ENCODE measurements around the gene DHRS3.

DHRS3 gene

GRCh38 chr1:12531179-12531499 is 86.9 kb downstream of the DHRS3 start:
- H3K4me3 ChIP-seq (ENCODE audit: low read depth, low read length): no peak overlapping the region
- H3K4me2 ChIP-seq (ENCODE audit: low read length): no peak overlapping the region
- no peak overlapping the region for H3K9ac ChIP-seq
- no peaks in the 10 kb centered on the region for H3K79me2 ChIP-seq
- no peak overlapping the region for H2AFZ ChIP-seq
- no peaks in the 10 kb centered on the region for H3K9me3 ChIP-seq (ENCODE audit: control insufficient read depth, low read length)
- H3K4me1 ChIP-seq: no peaks in the 10 kb centered on the region
- H3K27me3 ChIP-seq (ENCODE audit: control insufficient read depth, insufficient read depth, low read length): no peaks in the 10 kb centered on the region
- TF ChIP-seq CTCF (IDR thresholded peaks at IDR 0.05): no peak
- H3K36me3 ChIP-seq (ENCODE audit: control insufficient read depth, insufficient read depth, low read length): no peaks in the 10 kb centered on the region
- no peak overlapping the region for H3K27ac ChIP-seq

- peaks cover under 1% of the 10 kb centered on the region for H3K4me1 ChIP-seq
- H3K4me2 ChIP-seq (ENCODE audit: low read length): no peak overlapping the region
- H3K79me2 ChIP-seq: no peaks in the 10 kb centered on the region
- no peak overlapping the region for H3K4me3 ChIP-seq (ENCODE audit: low read depth, low read length)
- TF ChIP-seq CTCF (IDR thresholded peaks at IDR 0.05): no peak
- no peak overlapping the region for H2AFZ ChIP-seq
- H3K36me3 ChIP-seq (ENCODE audit: control insufficient read depth, insufficient read depth, low read length): no peaks in the 10 kb centered on the region
- no peak overlapping the region for H3K9ac ChIP-seq
- no peaks in the 10 kb centered on the region for H3K9me3 ChIP-seq (ENCODE audit: control insufficient read depth, low read length)
- no peaks in the 10 kb centered on the region for H3K27me3 ChIP-seq (ENCODE audit: control insufficient read depth, insufficient read depth, low read length)
- no peak overlapping the region for H3K27ac ChIP-seq
Measured at GRCh38 chr1:12530462-12531178, 87.4 kb downstream of the DHRS3 start.

DNA sequence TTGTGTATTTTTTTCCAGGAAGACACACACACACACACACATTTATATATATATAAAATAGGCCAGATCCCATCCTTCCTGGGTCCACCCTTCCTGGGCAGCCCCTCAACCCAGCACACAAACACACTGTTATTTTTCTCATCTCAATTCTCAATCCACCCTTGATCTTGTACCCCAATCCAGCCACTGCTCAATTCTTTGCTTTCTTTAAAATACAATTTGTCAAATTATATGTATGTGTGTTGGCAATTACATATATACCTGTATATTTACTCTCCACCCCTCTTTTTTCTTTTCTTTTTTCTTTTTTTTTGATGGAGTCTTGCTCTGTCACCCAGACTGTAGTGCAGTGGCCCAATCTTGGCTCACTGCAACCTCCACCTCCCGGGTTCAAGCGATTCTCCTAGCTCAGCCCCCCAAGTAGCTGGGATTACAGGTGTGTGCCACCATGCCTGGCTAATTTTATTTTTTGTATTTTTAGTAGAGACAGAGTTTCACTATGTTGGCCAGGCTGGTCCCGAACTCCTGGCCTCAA is 88.3 kb downstream of the DHRS3 start:
- Histone ChIP-seq H3K4me3 (ENCODE audit: low read depth, low read length) (no peak overlapping the region), H3K27ac (no peak overlapping the region), H3K9me3 (ENCODE audit: control insufficient read depth, low read length) (no peaks in the 10 kb centered on the region), H3K27me3 (ENCODE audit: control insufficient read depth, insufficient read depth, low read length) (no peaks in the 10 kb centered on the region), H3K9ac (no peak overlapping the region), H3K36me3 (ENCODE audit: control insufficient read depth, insufficient read depth, low read length) (no peaks in the 10 kb centered on the region), H3K79me2 (no peaks in the 10 kb centered on the region), H3K4me1 (peaks cover 4% of the 10 kb centered on the region), H2AFZ (no peak overlapping the region), H3K4me2 (ENCODE audit: low read length) (no peak overlapping the region)
- no peak for TF ChIP-seq CTCF (IDR thresholded peaks at IDR 0.05)

- H3K4me1 ChIP-seq: peaks cover 4% of the 10 kb centered on the region
- TF ChIP-seq CTCF (IDR thresholded peaks at IDR 0.05): no peak
- H3K27ac ChIP-seq: no peak overlapping the region
Measured at GRCh38 chr1:12528021-12528852, 89.8 kb downstream of the DHRS3 start.

More at GRCh38 chr1:12528021-12528852, 89.8 kb downstream of the DHRS3 start:
- Histone ChIP-seq H3K27me3 (ENCODE audit: control insufficient read depth, insufficient read depth, low read length) (no peaks in the 10 kb centered on the region), H3K9me3 (ENCODE audit: control insufficient read depth, low read length) (no peaks in the 10 kb centered on the region), H3K79me2 (no peaks in the 10 kb centered on the region), H2AFZ (no peak overlapping the region), H3K4me2 (ENCODE audit: low read length) (no peak overlapping the region), H3K4me3 (ENCODE audit: low read depth, low read length) (no peak overlapping the region), H3K9ac (no peak overlapping the region), H3K36me3 (ENCODE audit: control insufficient read depth, insufficient read depth, low read length) (no peaks in the 10 kb centered on the region)
